Measurements from ENCODE around the gene CPED1. TPM values are rescaled to one million over a fixed set of nuclear protein-coding genes. Genes with fewer than 3 reads are reported as not detected.
A peak's percentile ranks its signal among the peaks of the same experiment; 100 is the strongest.

Gene CPED1
- total RNA-seq, 1 experiment from 2014 or later: 1.8 TPM

GRCh38 chr7:121029302-121029701 lies 40.8 kb downstream of the CPED1 start:
- CTCF ChIA-PET: no interaction called here
- TF ChIP-seq EZH2 (IDR thresholded peaks at IDR 0.05; ENCODE audit: low read length, unreplicated experiment): no peak
- no peak for TF ChIP-seq EZH2phosphoT487 (IDR thresholded peaks at IDR 0.05; ENCODE audit: borderline replicate concordance, low read length)
- TF ChIP-seq, protein P1, sequence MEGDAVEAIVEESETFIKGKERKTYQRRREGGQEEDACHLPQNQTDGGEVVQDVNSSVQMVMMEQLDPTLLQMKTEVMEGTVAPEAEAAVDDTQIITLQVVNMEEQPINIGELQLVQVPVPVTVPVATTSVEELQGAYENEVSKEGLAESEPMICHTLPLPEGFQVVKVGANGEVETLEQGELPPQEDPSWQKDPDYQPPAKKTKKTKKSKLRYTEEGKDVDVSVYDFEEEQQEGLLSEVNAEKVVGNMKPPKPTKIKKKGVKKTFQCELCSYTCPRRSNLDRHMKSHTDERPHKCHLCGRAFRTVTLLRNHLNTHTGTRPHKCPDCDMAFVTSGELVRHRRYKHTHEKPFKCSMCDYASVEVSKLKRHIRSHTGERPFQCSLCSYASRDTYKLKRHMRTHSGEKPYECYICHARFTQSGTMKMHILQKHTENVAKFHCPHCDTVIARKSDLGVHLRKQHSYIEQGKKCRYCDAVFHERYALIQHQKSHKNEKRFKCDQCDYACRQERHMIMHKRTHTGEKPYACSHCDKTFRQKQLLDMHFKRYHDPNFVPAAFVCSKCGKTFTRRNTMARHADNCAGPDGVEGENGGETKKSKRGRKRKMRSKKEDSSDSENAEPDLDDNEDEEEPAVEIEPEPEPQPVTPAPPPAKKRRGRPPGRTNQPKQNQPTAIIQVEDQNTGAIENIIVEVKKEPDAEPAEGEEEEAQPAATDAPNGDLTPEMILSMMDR (conservative IDR thresholded peaks at IDR 0.05; ENCODE audit: low read depth, low read length): no peak

DNA sequence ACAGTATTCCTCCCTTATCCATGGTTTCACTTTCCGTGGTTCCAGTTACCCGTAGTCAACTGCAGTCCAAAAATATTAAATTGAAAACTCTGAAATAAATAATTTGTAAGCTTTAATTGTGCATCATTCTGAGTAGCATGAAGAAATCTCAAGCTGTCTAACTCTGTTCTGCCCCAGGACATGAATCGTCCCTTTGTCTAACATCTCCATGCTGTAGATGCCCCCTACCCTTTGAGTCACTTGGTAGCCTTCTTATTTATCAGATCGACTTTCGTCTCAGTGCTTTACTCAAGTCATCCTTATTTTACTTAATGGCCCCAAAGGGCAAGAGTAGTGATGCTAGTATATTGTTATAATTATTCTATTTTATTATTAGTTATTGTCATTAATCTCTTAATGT lies 41.8 kb downstream of the CPED1 start:
- no TSS peak for BruUV-seq (replicated peaks)
- H3K27me3 ChIP-seq (ENCODE audit: low read length): no peaks in the 10 kb centered on the region
- CTCF ChIA-PET: no interaction called here
- no peaks in the 10 kb centered on the region for H3K79me2 ChIP-seq (ENCODE audit: low read length)
- H3K4me1 ChIP-seq (ENCODE audit: insufficient read depth, low read length): peaks cover 8% of the 10 kb centered on the region; the same call in 1 of the 2 replicates
- H3K4me3 ChIP-seq (ENCODE audit: low read length): no peak overlapping the region
- intact Hi-C loops (cut with micrococcal nuclease): no loop called here
- no peaks in the 10 kb centered on the region for H3K9me2 ChIP-seq (replicated peaks; ENCODE audit: low read length)
- POLR2A ChIA-PET (ENCODE audit: unreplicated experiment): no interaction called here
- H3K9ac ChIP-seq (ENCODE audit: low read length): no peak overlapping the region
- H3F3A ChIP-seq (ENCODE audit: low read length, unreplicated experiment): no peaks in the 10 kb centered on the region
- no peak overlapping the region for H3K27ac ChIP-seq (ENCODE audit: low read length)
- DNase-seq: no peak
- H3K4me2 ChIP-seq (ENCODE audit: low read length): no peak overlapping the region
- ATAC-seq: no peak
- H2AFZ ChIP-seq (ENCODE audit: low read length): no peak overlapping the region
- no peaks in the 10 kb centered on the region for H3K9me3 ChIP-seq (ENCODE audit: low read length)
- H4K20me1 ChIP-seq (ENCODE audit: low read length): no peaks in the 10 kb centered on the region
- no peaks in the 10 kb centered on the region for H3K36me3 ChIP-seq (ENCODE audit: low read depth, low read length)
- TF ChIP-seq EZH2phosphoT487 (IDR thresholded peaks at IDR 0.05; ENCODE audit: borderline replicate concordance, low read length) (no peak), EZH2 (IDR thresholded peaks at IDR 0.05; ENCODE audit: low read length, unreplicated experiment) (no peak)
- TF ChIP-seq, protein P1 (conservative IDR thresholded peaks at IDR 0.05; ENCODE audit: low read depth, low read length): no peak

More at GRCh38 chr7:121029302-121029701, 40.8 kb downstream of the CPED1 start:
- Histone ChIP-seq H3F3A (ENCODE audit: low read length, unreplicated experiment) (no peaks in the 10 kb centered on the region), H3K9ac (ENCODE audit: low read length) (no peak overlapping the region), H3K27me3 (ENCODE audit: low read length) (no peaks in the 10 kb centered on the region), H3K27ac (ENCODE audit: low read length) (no peak overlapping the region), H3K9me3 (ENCODE audit: low read length) (no peaks in the 10 kb centered on the region), H4K20me1 (ENCODE audit: low read length) (no peaks in the 10 kb centered on the region), H3K9me2 (replicated peaks; ENCODE audit: low read length) (no peaks in the 10 kb centered on the region), H3K4me1 (ENCODE audit: insufficient read depth, low read length) (peaks cover 9% of the 10 kb centered on the region), H3K36me3 (ENCODE audit: low read depth, low read length) (no peaks in the 10 kb centered on the region), H3K4me3 (ENCODE audit: low read length) (no peak overlapping the region), H3K79me2 (ENCODE audit: low read length) (no peaks in the 10 kb centered on the region), H3K4me2 (ENCODE audit: low read length) (no peak overlapping the region), H2AFZ (ENCODE audit: low read length) (no peak overlapping the region)
- intact Hi-C loops (cut with micrococcal nuclease): no loop called here
- no TSS peak for BruUV-seq (replicated peaks)
- ATAC-seq: no peak
- no peak for DNase-seq
- POLR2A ChIA-PET (ENCODE audit: unreplicated experiment): no interaction called here

GRCh38 chr7:121032645-121033460 lies 44.3 kb downstream of the CPED1 start:
- Histone ChIP-seq H3K9me2 (replicated peaks; ENCODE audit: low read length) (no peaks in the 10 kb centered on the region), H4K20me1 (ENCODE audit: low read length) (no peaks in the 10 kb centered on the region), H3K4me1 (ENCODE audit: insufficient read depth, low read length) (peaks cover 8% of the 10 kb centered on the region; the same call in 1 of the 2 replicates), H3K36me3 (ENCODE audit: low read depth, low read length) (no peaks in the 10 kb centered on the region), H3K4me3 (ENCODE audit: low read length) (no peak overlapping the region), H2AFZ (ENCODE audit: low read length) (0 out of 2 replicates have a peak overlapping the region, but pooled peaks have one; percentile 2), H3K79me2 (ENCODE audit: low read length) (no peaks in the 10 kb centered on the region), H3K4me2 (ENCODE audit: low read length) (no peak overlapping the region), H3K9me3 (ENCODE audit: low read length) (no peaks in the 10 kb centered on the region), H3K27me3 (ENCODE audit: low read length) (no peaks in the 10 kb centered on the region), H3K9ac (ENCODE audit: low read length) (no peak overlapping the region), H3F3A (ENCODE audit: low read length, unreplicated experiment) (no peaks in the 10 kb centered on the region), H3K27ac (ENCODE audit: low read length) (no peak overlapping the region)
- BruUV-seq (replicated peaks): no TSS peak
- ATAC-seq (peak; percentile 37; the same call in 1 of the 2 replicates), DNase-seq (peak; percentile 31)
- TF ChIP-seq EZH2phosphoT487 (IDR thresholded peaks at IDR 0.05; ENCODE audit: borderline replicate concordance, low read length): no peak
- TF ChIP-seq, protein P1 (conservative IDR thresholded peaks at IDR 0.05; ENCODE audit: low read depth, low read length): no peak
- TF ChIP-seq EZH2 (IDR thresholded peaks at IDR 0.05; ENCODE audit: low read length, unreplicated experiment): no peak
- intact Hi-C loops (cut with micrococcal nuclease): no loop called here
- CTCF ChIA-PET: no interaction called here
- POLR2A ChIA-PET (ENCODE audit: unreplicated experiment): no interaction called here

Data from PC-3 (cell line).